ENCODE results near the gene ELF5. TPM values are rescaled to one million over a fixed set of nuclear protein-coding genes. Genes with fewer than 3 reads are reported as not detected.

Gene ELF5
- total RNA-seq, 1 experiment from 2014 or later, result 1.3 TPM

- no peak for DNase-seq (ENCODE audit: low spot score)
Measured at GRCh38 chr11:34454308-34455032, 59.1 kb downstream of the ELF5 start.

GRCh38 chr11:34451053-34451452, 62.5 kb downstream of the ELF5 start:
- DNase-seq (ENCODE audit: low spot score), result no peak

GRCh38 chr11:34449013-34449412, 64.6 kb downstream of the ELF5 start:
- no peak for DNase-seq (ENCODE audit: low spot score)

GRCh38 chr11:34448223-34448994, 65.2 kb downstream of the ELF5 start:
- no peak for DNase-seq (ENCODE audit: low spot score)

GRCh38 chr11:34447044-34447443, 66.5 kb downstream of the ELF5 start:
- DNase-seq (ENCODE audit: low spot score), result no peak

- no peak for DNase-seq (ENCODE audit: low spot score)
Measured at GRCh38 chr11:34446386-34446785, 67.2 kb downstream of the ELF5 start.

- no peak for DNase-seq (ENCODE audit: low spot score)
Measured at GRCh38 chr11:34445956-34446355, 67.6 kb downstream of the ELF5 start.

GRCh38 chr11:34444428-34444827, 69.2 kb downstream of the ELF5 start:
- DNase-seq (ENCODE audit: low spot score), result no peak

- DNase-seq (ENCODE audit: low spot score), result no peak
Measured at GRCh38 chr11:34443136-34443535, 70.5 kb downstream of the ELF5 start.

GRCh38 chr11:34441814-34442213, 71.8 kb downstream of the ELF5 start:
- no peak for DNase-seq (ENCODE audit: low spot score)

GRCh38 chr11:34439610-34440198, 73.9 kb downstream of the ELF5 start:
- DNase-seq (ENCODE audit: low spot score), result peak; percentile 59

GRCh38 chr11:34438529-34439507, 74.8 kb downstream of the ELF5 start, which contains the start of gene CAT:
Gene CAT, plus strand, starts transcription at chr11:34438934. Its CDS starts 80 bp downstream, at chr11:34439014.
- DNase-seq (ENCODE audit: low spot score), result peak; percentile 98

- no peak for DNase-seq (ENCODE audit: low spot score)
Measured at GRCh38 chr11:34437224-34438125, 76.1 kb downstream of the ELF5 start.

GRCh38 chr11:34433899-34434298, 79.7 kb downstream of the ELF5 start:
- DNase-seq (ENCODE audit: low spot score), result no peak

- no peak for DNase-seq (ENCODE audit: low spot score)
Measured at GRCh38 chr11:34432822-34433221, 80.8 kb downstream of the ELF5 start.

GRCh38 chr11:34431979-34432378, 81.6 kb downstream of the ELF5 start:
- DNase-seq (ENCODE audit: low spot score), result no peak

Data from HT-29 (cell line).